ENCODE data around the gene AIMP2.
"Not testable (repeated sequence)": the region's sequence is repeated elsewhere in the genome, so short reads cannot be mapped to it uniquely, and the experiment has no call there.

AIMP2 gene

DNA sequence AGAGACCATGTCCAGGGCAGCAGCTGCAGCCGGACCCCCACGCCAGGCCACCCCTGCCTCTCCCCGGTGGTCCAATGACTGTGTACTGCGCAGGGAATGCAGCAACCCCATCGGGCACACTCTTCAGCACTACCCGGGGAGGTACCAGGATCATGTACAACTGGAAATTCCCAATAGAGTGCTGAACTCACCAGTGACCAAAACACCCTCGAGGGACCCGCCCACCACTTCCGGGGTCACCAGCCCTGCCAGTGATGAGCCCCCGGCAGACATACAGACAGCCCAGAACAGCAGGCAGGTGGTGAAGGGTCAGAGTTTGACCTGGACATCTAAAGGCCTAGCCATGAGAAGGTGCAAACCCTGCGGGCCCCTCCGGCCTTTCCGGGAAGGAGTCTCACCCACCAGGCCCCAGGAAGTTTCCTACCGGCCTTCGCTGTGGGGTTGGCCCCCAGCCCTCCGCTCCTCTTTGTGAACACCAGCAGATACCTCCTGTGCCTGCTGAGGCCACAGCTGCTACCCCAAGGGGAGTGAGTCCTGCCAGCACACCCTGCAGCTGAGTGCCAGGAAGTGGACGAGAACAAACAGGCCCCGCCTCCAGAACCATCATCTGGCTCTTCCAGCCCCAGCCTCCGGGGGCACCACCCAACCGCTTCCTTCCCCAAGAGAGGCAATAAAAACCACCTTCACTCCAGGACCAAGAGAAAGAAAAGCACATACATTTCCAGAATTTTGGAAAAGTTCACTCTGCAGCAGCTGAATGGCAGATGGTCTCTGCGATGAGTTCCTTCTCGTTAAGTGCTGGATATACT lies 17.1 kb downstream of the AIMP2 start:
- DNase-seq (ENCODE audit: low read depth in 2 of 2): no peak

GRCh38 chr7:6026820-6027311 lies 17.8 kb downstream of the AIMP2 start:
- no peak for DNase-seq (ENCODE audit: low read depth in 2 of 2)

DNA sequence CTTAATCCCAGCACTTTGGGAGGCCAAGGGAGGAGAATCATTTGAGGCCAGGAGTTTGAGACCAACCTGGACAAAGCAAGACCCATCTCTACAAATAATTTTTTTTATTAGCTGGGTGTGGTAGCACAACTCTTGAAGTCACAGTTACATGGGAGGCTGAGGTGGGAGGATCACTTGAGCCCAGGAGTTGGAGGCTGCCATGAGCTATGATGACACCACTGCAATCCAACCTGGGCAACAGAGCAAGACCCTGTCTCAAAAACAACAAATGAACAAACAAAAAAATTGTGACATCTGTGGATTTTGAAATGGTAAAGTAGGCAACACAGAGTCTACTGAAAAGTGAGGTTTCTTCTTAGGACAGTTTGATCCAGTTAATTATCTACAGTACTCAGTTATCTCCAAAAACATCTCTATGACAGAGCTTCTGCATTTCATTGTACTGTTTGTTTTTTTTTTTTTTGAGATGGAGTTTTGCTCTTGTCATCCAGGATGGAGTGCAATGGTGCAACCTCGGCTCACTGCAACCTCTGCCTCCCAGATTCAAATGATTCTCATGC lies 18.8 kb downstream of the AIMP2 start:
- no peak for DNase-seq (ENCODE audit: low read depth in 2 of 2)

DNA sequence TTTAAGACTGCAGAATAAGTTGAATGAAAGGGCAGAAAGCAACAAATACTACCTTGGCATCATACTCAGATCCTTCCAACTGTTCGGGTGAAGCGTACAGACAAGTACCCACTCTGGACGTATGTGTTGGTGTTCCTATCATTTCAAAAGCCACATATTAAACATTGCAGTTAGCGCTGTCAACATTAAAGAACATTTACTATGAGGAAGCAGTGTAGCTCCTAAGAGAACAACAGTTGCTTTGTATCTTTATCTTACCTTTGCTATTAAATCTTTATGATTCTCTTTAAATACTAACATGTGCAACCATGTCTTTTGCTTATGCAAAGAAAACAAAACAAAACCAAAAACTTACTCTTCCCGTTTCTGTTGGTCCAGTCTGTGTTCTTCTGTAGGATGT lies 19.5 kb downstream of the AIMP2 start:
- no peak for DNase-seq (ENCODE audit: low read depth in 2 of 2)

GRCh38 chr7:6030988-6031387 lies 21.9 kb downstream of the AIMP2 start, which contains the start of gene ANKRD61:
Gene ANKRD61 (plus strand): TSS chr7:6031376. CDS start chr7:6031376, 0 bp downstream.
- no peak for DNase-seq (ENCODE audit: low read depth in 2 of 2)

- DNase-seq (ENCODE audit: low read depth in 2 of 2): no peak
Measured at GRCh38 chr7:6031567-6031966, 22.5 kb downstream of the AIMP2 start.

GRCh38 chr7:6032167-6032566 lies 23.1 kb downstream of the AIMP2 start:
- no peak for DNase-seq (ENCODE audit: low read depth in 2 of 2)

- DNase-seq (ENCODE audit: low read depth in 2 of 2): no peak
Measured at GRCh38 chr7:6032641-6033040, 23.6 kb downstream of the AIMP2 start.

- no peak for DNase-seq (ENCODE audit: low read depth in 2 of 2)
Measured at GRCh38 chr7:6035165-6035564, 26.1 kb downstream of the AIMP2 start.

DNA sequence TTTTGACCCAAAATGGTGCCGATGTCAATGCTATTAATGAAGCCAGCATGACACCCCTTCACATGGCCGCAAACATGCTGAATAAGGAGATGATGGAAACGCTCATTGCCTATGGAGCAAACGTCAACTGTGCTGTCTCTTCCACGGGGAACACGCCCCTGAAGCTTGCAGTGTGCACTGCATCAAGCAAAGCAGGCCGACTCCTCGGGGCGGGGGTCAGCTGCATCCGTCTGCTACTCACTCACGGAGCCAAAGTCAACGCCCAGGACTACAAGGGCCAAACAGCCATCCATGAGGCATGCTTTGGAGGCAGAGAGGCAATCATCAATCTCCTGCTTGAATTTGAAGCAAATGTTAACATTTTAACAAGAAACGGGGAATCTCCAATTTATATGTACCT lies 26.6 kb downstream of the AIMP2 start:
- no peak for DNase-seq (ENCODE audit: low read depth in 2 of 2)

- DNase-seq (ENCODE audit: low read depth in 2 of 2): no peak
Measured at GRCh38 chr7:6049780-6050179, 40.7 kb downstream of the AIMP2 start.

DNA sequence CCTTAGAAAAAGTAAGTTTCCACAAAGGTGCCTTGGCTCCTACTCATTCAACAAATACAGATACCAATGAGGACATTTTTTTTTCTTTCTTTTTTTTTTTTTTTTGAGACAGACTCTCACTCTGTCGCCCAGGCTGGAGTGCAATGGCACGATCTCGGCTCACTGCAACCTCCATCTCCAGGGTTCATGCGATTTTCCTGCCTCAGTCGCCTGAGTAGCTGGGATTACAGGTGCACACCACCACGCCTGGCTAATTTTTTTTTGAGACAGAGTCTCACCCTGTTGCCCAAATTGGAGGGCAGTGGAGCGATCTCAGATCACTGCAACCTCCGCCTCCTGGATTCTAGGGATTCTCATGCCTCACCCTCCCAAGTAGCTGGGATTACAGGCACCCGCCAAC lies 42.1 kb downstream of the AIMP2 start:
- DNase-seq (ENCODE audit: low read depth in 2 of 2): not testable (repeated sequence)

GRCh38 chr7:6056616-6057015 lies 47.5 kb downstream of the AIMP2 start:
- no peak for DNase-seq (ENCODE audit: low read depth in 2 of 2)

- DNase-seq (ENCODE audit: low read depth in 2 of 2): no peak
Measured at GRCh38 chr7:6057316-6058129, 48.5 kb downstream of the AIMP2 start.

GRCh38 chr7:6059941-6060340 lies 50.9 kb downstream of the AIMP2 start:
- DNase-seq (ENCODE audit: low read depth in 2 of 2): not testable (repeated sequence)

- DNase-seq (ENCODE audit: low read depth in 2 of 2): no peak
Measured at GRCh38 chr7:6071406-6071805, 62.3 kb downstream of the AIMP2 start.
